NCI-H2171 (cell line): Measurements from ENCODE around the gene ACBD4.

ENCODE experiments used
- DNase-seq: peaks from one replicate; lab custom pipeline; 2025; lab: John Stamatoyannopoulos, UW

The ACBD4 gene

GRCh38 chr17:45104497-45104896, 31.0 kb upstream of the ACBD4 start:
- DNase-seq, result no peak

GRCh38 chr17:45104907-45105624, 30.4 kb upstream of the ACBD4 start:
- no peak for DNase-seq

GRCh38 chr17:45106096-45106495, 29.4 kb upstream of the ACBD4 start:
- no peak for DNase-seq

GRCh38 chr17:45106582-45106981, 28.9 kb upstream of the ACBD4 start:
- no peak for DNase-seq

GRCh38 chr17:45107293-45108010, 28.0 kb upstream of the ACBD4 start:
- DNase-seq, result no peak

- no peak for DNase-seq
Measured at GRCh38 chr17:45108051-45108450, 27.4 kb upstream of the ACBD4 start.

- DNase-seq, result no peak
Measured at GRCh38 chr17:45108595-45109521, 26.6 kb upstream of the ACBD4 start.

GRCh38 chr17:45110676-45111611, 24.5 kb upstream of the ACBD4 start:
- no peak for DNase-seq

- DNase-seq, result no peak
Measured at GRCh38 chr17:45111850-45112249, 23.6 kb upstream of the ACBD4 start.

- DNase-seq, result no peak
Measured at GRCh38 chr17:45112559-45113423, 22.7 kb upstream of the ACBD4 start.

GRCh38 chr17:45113424-45113754, 22.1 kb upstream of the ACBD4 start:
- no peak for DNase-seq

GRCh38 chr17:45114117-45114932, 21.2 kb upstream of the ACBD4 start:
- DNase-seq, result no peak

GRCh38 chr17:45115015-45115625, 20.4 kb upstream of the ACBD4 start:
- DNase-seq, result no peak

GRCh38 chr17:45115871-45116270, 19.6 kb upstream of the ACBD4 start:
- no peak for DNase-seq

- no peak for DNase-seq
Measured at GRCh38 chr17:45116434-45117016, 19.0 kb upstream of the ACBD4 start.

- DNase-seq, result no peak
Measured at GRCh38 chr17:45117334-45117733, 18.2 kb upstream of the ACBD4 start.

- no peak for DNase-seq
Measured at GRCh38 chr17:45117848-45118646, 17.4 kb upstream of the ACBD4 start.

GRCh38 chr17:45118691-45119090, 16.8 kb upstream of the ACBD4 start:
- DNase-seq, result no peak
